Spleen (tissue), 7 donors: Measurements from ENCODE around the gene RPRD1B.

Experiments used
- CTCF ChIP-seq, 11 experiments: fragments of 200-600 bp in 7 of 11; fragments of 450-650 bp in 4 of 11; sonication (generic) in 4 of 11; IDR thresholded peaks in 8 of 11; conservative IDR thresholded peaks in 3 of 11; 1 replicate in 7 of 11; 2 replicates in 4 of 11; pipeline versions ENCODE4 v1.4.0 to v1.8.0; 2016 to 2021; ENCODE audit warnings: antibody characterized with exemption in 11 of 11, inconsistent platforms in 4 of 11, mild to moderate bottlenecking in 1 of 11
- POLR2A ChIP-seq, 3 donors: fragments of 450-650 bp; IDR thresholded peaks; one replicate each; pipeline ENCODE4 v1.5.1; 2017; ENCODE audit warnings: antibody characterized with exemption in 3 of 3, mild to moderate bottlenecking in 1 of 3
- donor health status: DM: no; HTN: no; CAD: no; lungs with moderate emphysema.
- donor health status: DM: no; HTN: no; CAD: no.
- donor health status: DM: no; HTN: no; CAD: no.

DNA sequence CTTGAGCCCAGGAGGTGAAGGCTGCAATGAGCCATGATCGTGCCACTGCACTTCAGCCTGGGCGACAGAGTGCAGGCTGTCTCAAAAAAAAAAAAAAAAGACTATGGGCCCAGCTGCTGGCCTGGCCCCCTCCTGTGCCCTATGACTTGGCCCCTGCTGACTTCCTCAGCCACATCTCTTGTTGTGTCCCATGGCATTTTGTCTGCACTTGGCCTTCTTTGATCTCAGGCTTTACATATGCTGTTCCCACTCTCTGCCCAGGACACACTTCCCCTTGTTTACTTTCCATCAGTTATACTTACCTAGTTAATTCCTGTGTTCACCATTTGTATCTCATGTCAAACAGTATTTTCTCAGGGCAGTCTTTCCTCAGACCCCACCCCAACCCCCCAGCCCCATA is 44.5 kb downstream of the RPRD1B start:
- no peak for TF ChIP-seq CTCF (IDR thresholded peaks at IDR 0.05 in 8 of 11, conservative IDR thresholded peaks at IDR 0.05 in 3 of 11)
- no peak for TF ChIP-seq POLR2A (IDR thresholded peaks at IDR 0.05)
